Measurements from ENCODE around the gene FAM20C. TPM values are rescaled to one million over a fixed set of nuclear protein-coding genes. Genes with fewer than 3 reads are reported as not detected.

The FAM20C gene
- total RNA-seq, 1 experiment from 2014 or later = 8.8 TPM

GRCh38 chr7:151346-152050 lies 40.9 kb upstream of the FAM20C start:
- no peak for DNase-seq (ENCODE audit: unreplicated experiment)
- Mint-ChIP-seq H3K4me1 (ENCODE audit: insufficient read depth, unreplicated experiment) (peaks cover 9% of the 10 kb centered on the region), H3K4me3 (ENCODE audit: unreplicated experiment) (no peak overlapping the region), H3K27ac (ENCODE audit: low read depth, unreplicated experiment) (no peak overlapping the region), H3K36me3 (ENCODE audit: insufficient read depth, unreplicated experiment) (peaks cover 12% of the 10 kb centered on the region), H3K9me3 (ENCODE audit: unreplicated experiment) (no peaks in the 10 kb centered on the region), H3K27me3 (ENCODE audit: insufficient read depth, unreplicated experiment) (no peaks in the 10 kb centered on the region)
- ChIA-PET POLR2A (interaction anchor here (1.0 to 3.0 kb wide), 2 partner anchors 41 to 62 kb away, joined by 3 to 13 read pairs; partner anchors contain the start of gene FAM20C), CTCF (no interaction called here)
- BruUV-seq (replicated peaks) = no TSS peak
- intact Hi-C loops (cut with micrococcal nuclease) = no loop called here
- TF ChIP-seq, protein P1, sequence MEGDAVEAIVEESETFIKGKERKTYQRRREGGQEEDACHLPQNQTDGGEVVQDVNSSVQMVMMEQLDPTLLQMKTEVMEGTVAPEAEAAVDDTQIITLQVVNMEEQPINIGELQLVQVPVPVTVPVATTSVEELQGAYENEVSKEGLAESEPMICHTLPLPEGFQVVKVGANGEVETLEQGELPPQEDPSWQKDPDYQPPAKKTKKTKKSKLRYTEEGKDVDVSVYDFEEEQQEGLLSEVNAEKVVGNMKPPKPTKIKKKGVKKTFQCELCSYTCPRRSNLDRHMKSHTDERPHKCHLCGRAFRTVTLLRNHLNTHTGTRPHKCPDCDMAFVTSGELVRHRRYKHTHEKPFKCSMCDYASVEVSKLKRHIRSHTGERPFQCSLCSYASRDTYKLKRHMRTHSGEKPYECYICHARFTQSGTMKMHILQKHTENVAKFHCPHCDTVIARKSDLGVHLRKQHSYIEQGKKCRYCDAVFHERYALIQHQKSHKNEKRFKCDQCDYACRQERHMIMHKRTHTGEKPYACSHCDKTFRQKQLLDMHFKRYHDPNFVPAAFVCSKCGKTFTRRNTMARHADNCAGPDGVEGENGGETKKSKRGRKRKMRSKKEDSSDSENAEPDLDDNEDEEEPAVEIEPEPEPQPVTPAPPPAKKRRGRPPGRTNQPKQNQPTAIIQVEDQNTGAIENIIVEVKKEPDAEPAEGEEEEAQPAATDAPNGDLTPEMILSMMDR (IDR thresholded peaks at IDR 0.05; ENCODE audit: unreplicated experiment) = no peak

- ChIA-PET CTCF (no interaction called here), POLR2A (interaction anchor here (0.7 to 3.0 kb wide), 2 partner anchors 39 to 110 kb away, joined by 3 to 13 read pairs; partner anchors contain the start of gene FAM20C)
- Mint-ChIP-seq H3K9me3 (ENCODE audit: unreplicated experiment) (no peaks in the 10 kb centered on the region), H3K4me3 (ENCODE audit: unreplicated experiment) (no peak overlapping the region), H3K4me1 (ENCODE audit: insufficient read depth, unreplicated experiment) (peaks cover 9% of the 10 kb centered on the region), H3K27ac (ENCODE audit: low read depth, unreplicated experiment) (no peak overlapping the region), H3K36me3 (ENCODE audit: insufficient read depth, unreplicated experiment) (peaks cover 5% of the 10 kb centered on the region), H3K27me3 (ENCODE audit: insufficient read depth, unreplicated experiment) (no peaks in the 10 kb centered on the region)
- BruUV-seq (replicated peaks) = no TSS peak
- TF ChIP-seq, protein P1 (IDR thresholded peaks at IDR 0.05; ENCODE audit: unreplicated experiment) = no peak
- no peak for DNase-seq (ENCODE audit: unreplicated experiment)
- intact Hi-C loops (cut with micrococcal nuclease) = no loop called here
Measured at GRCh38 chr7:152702-153391, 39.5 kb upstream of the FAM20C start.

DNA sequence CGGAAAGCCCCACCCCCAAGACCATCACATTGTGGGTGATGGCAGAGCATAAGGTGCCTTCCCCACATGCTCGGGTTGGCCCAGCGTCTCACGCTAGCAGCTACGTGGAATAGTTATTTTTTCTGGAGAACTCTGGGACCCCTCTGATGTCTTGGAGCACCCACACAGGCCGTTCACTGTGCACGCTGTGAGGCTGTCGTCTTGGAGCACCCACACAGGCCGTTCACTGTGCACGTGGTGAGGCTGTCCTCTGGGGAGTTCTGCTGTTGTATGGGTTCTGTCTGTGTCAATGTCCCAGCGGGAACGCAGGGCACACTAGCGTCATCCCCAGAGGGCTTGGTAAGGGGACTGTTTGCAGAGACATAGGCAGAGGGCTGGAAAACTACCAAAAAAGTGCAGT lies 38.8 kb upstream of the FAM20C start:
- H3K4me3 Mint-ChIP-seq (ENCODE audit: unreplicated experiment) = no peak overlapping the region
- CTCF ChIA-PET = no interaction called here
- H3K27ac Mint-ChIP-seq (ENCODE audit: low read depth, unreplicated experiment) = no peak overlapping the region
- H3K27me3 Mint-ChIP-seq (ENCODE audit: insufficient read depth, unreplicated experiment) = no peaks in the 10 kb centered on the region
- no peaks in the 10 kb centered on the region for H3K9me3 Mint-ChIP-seq (ENCODE audit: unreplicated experiment)
- no TSS peak for BruUV-seq (replicated peaks)
- DNase-seq (ENCODE audit: unreplicated experiment) = no peak
- POLR2A ChIA-PET = no interaction called here
- TF ChIP-seq, protein P1 (IDR thresholded peaks at IDR 0.05; ENCODE audit: unreplicated experiment) = no peak
- intact Hi-C loops (cut with micrococcal nuclease) = no loop called here
- H3K4me1 Mint-ChIP-seq (ENCODE audit: insufficient read depth, unreplicated experiment) = peaks cover 9% of the 10 kb centered on the region
- H3K36me3 Mint-ChIP-seq (ENCODE audit: insufficient read depth, unreplicated experiment) = peaks cover 5% of the 10 kb centered on the region

DNA sequence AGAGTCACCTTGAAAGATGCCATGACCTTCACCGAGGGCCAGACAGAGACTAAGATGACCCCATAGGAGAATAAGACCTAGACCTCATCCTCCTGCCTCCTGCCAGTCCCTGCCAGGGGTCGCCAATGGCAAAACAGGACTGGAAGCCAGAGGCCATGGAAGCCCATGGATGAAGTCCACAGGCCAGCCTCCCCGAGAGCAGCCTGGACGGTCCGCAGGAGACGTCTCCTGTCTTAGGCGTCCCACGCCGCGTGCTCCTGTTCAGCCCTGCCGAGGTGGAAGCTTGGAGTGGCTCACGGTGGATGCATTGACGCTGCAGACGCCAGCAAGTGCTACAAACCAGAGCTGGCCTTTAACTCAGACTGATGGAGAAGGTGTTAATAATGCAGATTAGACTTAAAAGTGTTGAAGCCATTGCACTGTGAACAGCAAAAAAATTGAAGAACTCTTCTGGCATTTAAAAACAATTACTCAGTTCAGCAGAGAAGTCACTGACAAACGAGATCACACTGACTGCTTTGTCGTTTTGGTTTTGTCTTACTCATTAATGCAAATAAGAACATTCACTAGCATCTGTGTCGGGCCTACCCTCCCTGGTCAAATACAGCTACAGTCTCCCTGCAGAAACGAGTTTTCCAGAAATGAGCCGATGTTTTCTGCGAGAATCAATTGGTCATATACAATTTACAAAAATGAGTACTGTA lies 38.1 kb upstream of the FAM20C start:
- TF ChIP-seq, protein P1 (IDR thresholded peaks at IDR 0.05; ENCODE audit: unreplicated experiment) = no peak
- peaks cover 4% of the 10 kb centered on the region for H3K36me3 Mint-ChIP-seq (ENCODE audit: insufficient read depth, unreplicated experiment)
- CTCF ChIA-PET = no interaction called here

More for the DNA sequence above, 38.1 kb upstream of the FAM20C start:
- H3K27ac Mint-ChIP-seq (ENCODE audit: low read depth, unreplicated experiment) = no peak overlapping the region
- POLR2A ChIA-PET = interaction anchor here (0.7 kb wide), 1 partner anchor 109 kb away, joined by 3 read pairs; no protein-coding TSS in a partner anchor
- no peak overlapping the region for H3K4me3 Mint-ChIP-seq (ENCODE audit: unreplicated experiment)
- no peaks in the 10 kb centered on the region for H3K9me3 Mint-ChIP-seq (ENCODE audit: unreplicated experiment)
- no peak for DNase-seq (ENCODE audit: unreplicated experiment)
- H3K27me3 Mint-ChIP-seq (ENCODE audit: insufficient read depth, unreplicated experiment) = no peaks in the 10 kb centered on the region
- peaks cover 9% of the 10 kb centered on the region for H3K4me1 Mint-ChIP-seq (ENCODE audit: insufficient read depth, unreplicated experiment)
- intact Hi-C loops (cut with micrococcal nuclease) = no loop called here
- BruUV-seq (replicated peaks) = no TSS peak
